Ascending aorta (tissue), 2 donors: ENCODE data around the gene TEX11. TPM values are rescaled to one million over a fixed set of nuclear protein-coding genes. Genes with fewer than 3 reads are reported as not detected.
"Not testable (repeated sequence)": the region's sequence is repeated elsewhere in the genome, so short reads cannot be mapped to it uniquely, and the experiment has no call there.

ENCODE experiments used
- DNase-seq, 2 donors: peaks; one replicate each; pipeline ENCODE4 v3.0.0-alpha.2; 2019; ENCODE audit warnings: low spot score in 2 of 2
- H3K27ac ChIP-seq, 2 donors: fragments of 200-600 bp; sonication (generic); one replicate each; pipeline ENCODE4 v1.5.1; 2016 to 2017; ENCODE audit warnings: mild to moderate bottlenecking in 1 of 2
- H3K27me3 ChIP-seq: fragments of 200-600 bp; sonication (generic); one replicate; pipeline ENCODE4 v1.5.1; 2017
- H3K36me3 ChIP-seq, 2 donors: fragments of 200-600 bp; sonication (generic); one replicate each; pipeline ENCODE4 v1.5.1; 2016
- H3K4me1 ChIP-seq, 2 donors: fragments of 200-600 bp; sonication (generic); one replicate each; pipeline ENCODE4 v1.5.1; 2016 to 2017; ENCODE audit warnings: mild to moderate bottlenecking in 1 of 2
- H3K4me3 ChIP-seq, 2 donors: fragments of 200-600 bp; sonication (generic); one replicate each; pipeline ENCODE4 v1.5.1; 2016 to 2017; ENCODE audit warnings: mild to moderate bottlenecking in 1 of 2
- H3K9me3 ChIP-seq, 2 donors: fragments of 200-600 bp; sonication (generic); one replicate each; pipeline ENCODE4 v1.5.1; 2016
- intact Hi-C: fragments of 100-400 bp; cut with DNase I; formaldehyde crosslinking; loops from one replicate; pipeline ENCODE4 v1.15.1; 2023
- total RNA-seq: library from RNA; depleted of rRNA; stranded (reverse); fragments of >200 nt; gene quantifications from one replicate; pipeline ENCODE4 v1.1.0, GENCODE V29; 2016
- TF ChIP-seq, protein P1 (sequence below), 3 experiments: fragments of 200-600 bp in 2 of 3; fragments of 450-650 bp in 1 of 3; sonication (generic) in 2 of 3; IDR thresholded peaks; one replicate each; pipeline ENCODE4 v1.5.1; 2016 to 2019; ENCODE audit warnings: antibody characterized with exemption in 3 of 3, mild to moderate bottlenecking in 1 of 3, moderate library complexity in 1 of 3

TEX11 gene
- total RNA-seq, 1 donor from 2014 or later: not detected

DNA sequence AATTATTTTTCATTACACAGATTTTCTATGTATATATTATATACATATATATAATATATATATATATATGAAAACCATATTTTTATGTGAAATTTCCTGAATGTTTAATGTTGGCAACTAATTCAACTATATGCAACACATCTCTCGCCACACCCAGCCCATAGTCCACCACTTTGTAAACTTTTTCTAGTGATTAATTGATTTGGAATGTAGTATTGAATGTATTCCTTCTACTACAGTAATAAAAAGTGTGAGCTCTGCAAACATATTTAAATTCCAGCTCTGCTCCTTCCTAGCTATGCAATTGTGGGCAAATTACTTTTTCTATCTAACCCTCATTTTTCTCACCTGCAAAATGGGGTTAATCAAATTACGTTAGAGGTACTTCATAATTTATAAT lies 187.8 kb downstream of the TEX11 start:
- H3K4me1 ChIP-seq: no peaks in the 10 kb centered on the region
- DNase-seq: no peak
- intact Hi-C loops: no loop called here
- TF ChIP-seq, protein P1, sequence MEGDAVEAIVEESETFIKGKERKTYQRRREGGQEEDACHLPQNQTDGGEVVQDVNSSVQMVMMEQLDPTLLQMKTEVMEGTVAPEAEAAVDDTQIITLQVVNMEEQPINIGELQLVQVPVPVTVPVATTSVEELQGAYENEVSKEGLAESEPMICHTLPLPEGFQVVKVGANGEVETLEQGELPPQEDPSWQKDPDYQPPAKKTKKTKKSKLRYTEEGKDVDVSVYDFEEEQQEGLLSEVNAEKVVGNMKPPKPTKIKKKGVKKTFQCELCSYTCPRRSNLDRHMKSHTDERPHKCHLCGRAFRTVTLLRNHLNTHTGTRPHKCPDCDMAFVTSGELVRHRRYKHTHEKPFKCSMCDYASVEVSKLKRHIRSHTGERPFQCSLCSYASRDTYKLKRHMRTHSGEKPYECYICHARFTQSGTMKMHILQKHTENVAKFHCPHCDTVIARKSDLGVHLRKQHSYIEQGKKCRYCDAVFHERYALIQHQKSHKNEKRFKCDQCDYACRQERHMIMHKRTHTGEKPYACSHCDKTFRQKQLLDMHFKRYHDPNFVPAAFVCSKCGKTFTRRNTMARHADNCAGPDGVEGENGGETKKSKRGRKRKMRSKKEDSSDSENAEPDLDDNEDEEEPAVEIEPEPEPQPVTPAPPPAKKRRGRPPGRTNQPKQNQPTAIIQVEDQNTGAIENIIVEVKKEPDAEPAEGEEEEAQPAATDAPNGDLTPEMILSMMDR (IDR thresholded peaks at IDR 0.05): no peak
- H3K9me3 ChIP-seq: no peaks in the 10 kb centered on the region
- no peak overlapping the region for H3K4me3 ChIP-seq
- H3K27ac ChIP-seq: no peak overlapping the region
- H3K36me3 ChIP-seq: no peaks in the 10 kb centered on the region
- H3K27me3 ChIP-seq: no peaks in the 10 kb centered on the region

DNA sequence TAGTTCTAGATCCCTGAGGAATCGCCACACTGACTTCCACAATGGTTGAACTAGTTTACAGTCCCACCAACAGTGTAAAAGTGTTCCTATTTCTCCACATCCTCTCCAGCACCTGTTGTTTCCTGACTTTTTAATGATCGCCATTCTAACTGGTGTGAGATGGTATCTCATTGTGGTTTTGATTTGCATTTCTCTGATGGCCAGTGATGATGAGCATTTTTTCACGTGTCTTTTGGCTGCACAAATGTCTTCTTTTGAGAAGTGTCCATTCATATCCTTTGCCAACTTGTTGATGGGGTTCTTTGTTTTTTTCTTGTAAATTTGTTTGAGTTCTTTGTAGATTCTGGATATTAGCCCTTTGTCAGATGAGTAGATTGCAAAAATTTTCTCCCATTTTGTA lies 197.2 kb downstream of the TEX11 start:
- H3K27me3 ChIP-seq, DNase-seq, H3K27ac ChIP-seq, H3K9me3 ChIP-seq, H3K4me1 ChIP-seq, intact Hi-C loops, H3K4me3 ChIP-seq, H3K36me3 ChIP-seq: not testable (repeated sequence)

DNA sequence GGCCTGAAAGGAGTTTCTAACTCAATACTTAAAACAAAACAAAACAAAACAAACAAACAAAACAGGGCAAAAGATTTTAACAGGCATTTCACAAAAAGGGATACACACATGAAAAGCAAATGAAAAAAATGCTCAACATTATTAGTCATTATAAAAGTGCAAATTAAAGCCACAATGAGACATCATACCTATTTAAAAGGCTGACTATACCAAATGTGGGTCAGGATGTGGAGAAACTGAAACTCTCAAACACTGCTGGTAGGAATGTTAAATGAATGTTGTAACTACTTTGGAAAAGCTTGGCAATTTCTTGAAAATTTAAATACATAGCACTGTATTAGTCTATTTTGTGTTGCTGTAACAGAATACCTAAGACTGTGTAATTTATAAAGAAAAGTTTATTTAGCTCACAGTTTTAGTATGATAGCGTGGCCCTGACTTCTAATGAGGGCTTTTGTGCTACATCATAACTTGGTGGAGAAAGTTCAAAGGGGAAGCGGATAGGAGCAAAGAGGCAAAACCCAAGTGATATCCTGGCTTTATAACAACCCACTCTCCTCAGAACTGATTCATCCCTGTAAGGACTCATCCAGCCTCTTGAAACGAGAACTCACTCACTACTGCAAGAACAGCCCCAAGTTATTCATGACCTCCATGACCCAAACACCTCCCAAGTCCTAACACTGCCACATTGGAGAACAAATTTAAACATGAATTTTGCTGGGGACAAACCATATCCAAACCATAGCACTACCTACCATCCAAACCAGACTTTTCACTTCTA lies 214.0 kb downstream of the TEX11 start:
- Histone ChIP-seq H3K4me1 (no peaks in the 10 kb centered on the region), H3K36me3 (no peaks in the 10 kb centered on the region), H3K27ac (no peak overlapping the region), H3K27me3 (no peaks in the 10 kb centered on the region), H3K4me3 (no peak overlapping the region), H3K9me3 (no peaks in the 10 kb centered on the region)
- no peak for DNase-seq
- intact Hi-C loops: no loop called here
- TF ChIP-seq, protein P1 (IDR thresholded peaks at IDR 0.05): no peak

DNA sequence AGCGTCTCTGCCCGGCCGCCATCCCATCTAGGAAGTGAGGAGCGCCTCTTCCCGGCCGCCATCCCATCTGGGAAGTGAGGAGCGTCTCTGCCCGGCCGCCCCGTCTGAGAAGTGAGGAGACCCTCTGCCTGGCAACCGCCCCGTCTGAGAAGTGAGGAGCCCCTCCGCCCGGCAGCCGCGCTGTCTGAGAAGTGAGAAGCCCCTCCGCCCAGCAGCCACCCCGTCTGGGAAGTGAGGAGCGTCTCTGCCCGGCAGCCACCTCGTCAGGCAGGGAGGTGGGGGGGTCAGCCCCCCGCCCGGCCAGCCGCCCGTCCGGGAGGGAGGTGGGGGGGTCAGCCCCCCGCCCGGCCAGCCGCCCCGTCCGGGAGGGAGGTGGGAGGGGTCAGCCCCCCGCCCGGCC lies 229.1 kb downstream of the TEX11 start:
- DNase-seq, H3K27ac ChIP-seq, H3K4me1 ChIP-seq, H3K36me3 ChIP-seq, intact Hi-C loops, H3K9me3 ChIP-seq, H3K27me3 ChIP-seq, H3K4me3 ChIP-seq: not testable (repeated sequence)

DNA sequence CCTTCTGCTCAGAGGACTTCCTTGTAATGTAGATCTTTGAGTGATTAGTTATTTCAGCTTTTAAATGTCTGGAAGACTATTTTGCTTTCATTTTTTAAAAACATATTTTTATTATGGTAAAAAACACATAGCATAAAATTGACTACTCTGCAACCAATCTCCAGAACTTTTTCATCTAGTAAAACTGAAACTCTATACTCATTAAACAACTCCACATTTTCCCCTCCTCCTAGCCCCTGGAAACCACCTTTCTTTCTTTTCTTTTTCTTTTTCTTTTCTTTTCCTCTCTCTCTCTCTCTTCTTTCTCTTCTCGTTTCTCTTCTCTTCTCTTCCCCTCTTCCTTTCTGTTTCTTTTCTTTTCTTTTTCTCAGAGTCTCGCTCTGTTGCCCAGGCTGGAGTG lies 233.2 kb downstream of the TEX11 start:
- Histone ChIP-seq H3K36me3 (no peaks in the 10 kb centered on the region), H3K27me3 (no peaks in the 10 kb centered on the region), H3K9me3 (no peaks in the 10 kb centered on the region), H3K4me1 (no peaks in the 10 kb centered on the region), H3K27ac (no peak overlapping the region), H3K4me3 (no peak overlapping the region)
- DNase-seq: no peak
- intact Hi-C loops: no loop called here
- TF ChIP-seq, protein P1 (IDR thresholded peaks at IDR 0.05): no peak

DNA sequence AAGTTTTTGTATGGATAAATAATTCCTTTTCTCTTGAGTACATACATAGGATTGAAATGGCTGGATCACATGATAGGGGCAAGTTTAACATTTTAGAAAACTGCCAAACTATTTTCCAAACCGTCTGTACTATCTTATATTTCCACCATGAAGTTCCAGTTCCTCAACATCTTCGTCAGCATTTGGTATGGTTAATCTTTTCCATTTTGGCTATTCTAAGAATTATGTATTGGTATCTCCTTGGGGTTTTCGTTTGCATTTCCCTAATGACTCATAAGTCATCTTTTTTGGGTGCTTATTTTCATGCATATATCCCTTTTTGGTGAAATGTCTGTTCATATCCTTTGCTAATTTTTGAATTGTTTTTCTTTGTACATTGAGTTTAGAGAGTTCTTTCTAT lies 236.2 kb downstream of the TEX11 start:
- Histone ChIP-seq H3K27me3 (no peaks in the 10 kb centered on the region), H3K4me3 (no peak overlapping the region), H3K4me1 (no peaks in the 10 kb centered on the region), H3K9me3 (no peaks in the 10 kb centered on the region), H3K27ac (no peak overlapping the region), H3K36me3 (no peaks in the 10 kb centered on the region)
- no peak for DNase-seq
- TF ChIP-seq, protein P1 (IDR thresholded peaks at IDR 0.05): no peak
- intact Hi-C loops: no loop called here

DNA sequence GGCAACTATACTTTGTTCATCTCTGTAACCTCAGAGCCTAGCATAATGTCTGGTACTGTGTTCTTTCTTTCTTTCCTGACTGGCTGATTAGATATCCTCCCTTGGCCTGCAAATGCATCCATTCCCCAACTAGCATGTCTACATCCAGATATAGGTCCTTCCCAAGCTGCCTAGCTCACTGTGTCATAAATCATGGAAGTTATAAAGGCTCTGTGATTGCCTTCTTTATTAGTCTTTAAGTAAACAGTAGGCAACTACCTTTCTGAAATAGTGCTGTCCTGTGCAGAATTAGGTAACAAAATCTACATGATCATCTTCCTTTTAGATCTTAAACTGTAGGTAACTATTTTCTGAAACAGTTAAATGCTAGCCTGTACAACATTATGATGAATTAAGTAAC lies 239.4 kb downstream of the TEX11 start:
- intact Hi-C loops: no loop called here
- no peak overlapping the region for H3K27ac ChIP-seq
- H3K4me3 ChIP-seq: no peak overlapping the region
- no peaks in the 10 kb centered on the region for H3K9me3 ChIP-seq
- H3K27me3 ChIP-seq: no peaks in the 10 kb centered on the region
- TF ChIP-seq, protein P1 (IDR thresholded peaks at IDR 0.05): no peak
- no peaks in the 10 kb centered on the region for H3K36me3 ChIP-seq
- no peaks in the 10 kb centered on the region for H3K4me1 ChIP-seq
- no peak for DNase-seq
